ENCODE results near the gene SLC35A2. TPM values are rescaled to one million over a fixed set of nuclear protein-coding genes. Genes with fewer than 3 reads are reported as not detected.
A peak's percentile ranks its signal among the peaks of the same experiment; 100 is the strongest.

SLC35A2 gene
- total RNA-seq, 1 experiment from 2014 or later = 35.0 TPM

GRCh38 chrX:48901069-48901468, 10.4 kb downstream of the SLC35A2 start:
- Histone ChIP-seq H3K4me2 (ENCODE audit: low read length) (no peak overlapping the region), H2AFZ (ENCODE audit: low read depth, low read length, poor library complexity, severe bottlenecking) (no peak overlapping the region), H3K9me2 (ENCODE audit: insufficient read depth) (no peaks in the 10 kb centered on the region), H3K4me3 (replicated peaks in 1 of 2; ENCODE audit: low read depth in 1 of 2, low read length in 2 of 2) (no peak overlapping the region), H3K4me1 (ENCODE audit: control insufficient read depth in 1 of 2, insufficient read depth in 2 of 2, low read length in 2 of 2) (peaks cover 3 to 11% of the 10 kb centered on the region in 2 experiments; a peak in 1 of 4 replicates), H3K27ac (ENCODE audit: low read depth, low read length) (no peak overlapping the region), H3K27me3 (ENCODE audit: insufficient read depth, low read length) (no peaks in the 10 kb centered on the region), H3K79me2 (ENCODE audit: insufficient read depth, low read length) (peaks cover 26% of the 10 kb centered on the region), H3K9ac (ENCODE audit: low read length) (no peak overlapping the region), H3K36me3 (ENCODE audit: control insufficient read depth in 1 of 2, insufficient read depth in 2 of 2, low read length in 2 of 2) (no peaks in the 10 kb centered on the region; a peak in 2 of 4 replicates), H4K20me1 (ENCODE audit: insufficient read depth) (no peaks in the 10 kb centered on the region), H3K9me3 (ENCODE audit: control insufficient read depth in 1 of 2, insufficient read depth in 1 of 2, low read depth in 1 of 2, low read length in 2 of 2) (no peaks in the 10 kb centered on the region)
- ChIA-PET RAD21 (ENCODE audit: low non-redundant PET in 1 of 2, low total read pairs in 2 of 2, uncharacterized antibody in 2 of 2, unreplicated experiment in 2 of 2) (no interaction called here), POLR2A (no interaction called here), CTCF (no interaction called here)
- ATAC-seq = no peak
- no TSS peak for BruUV-seq (replicated peaks)
- intact Hi-C loops (cut with micrococcal nuclease) = no loop called here
- TF ChIP-seq POLR2AphosphoS5 (IDR thresholded peaks at IDR 0.05; ENCODE audit: low read depth, low read length) = no peak
- DNase-seq (ENCODE audit: low read depth, low spot score) = no peak

- H3K27me3 ChIP-seq (ENCODE audit: insufficient read depth, low read length) = no peaks in the 10 kb centered on the region
- ATAC-seq (no peak), DNase-seq (ENCODE audit: low read depth, low spot score) (no peak)
- intact Hi-C loops (cut with micrococcal nuclease) = loop anchor here (10.0 kb wide), 1 partner anchor 94 kb away; the partner anchor contains the start of gene HDAC6
- 0 out of 2 replicates have a peak overlapping the region, but pooled peaks have one; percentile 96 for H3K27ac ChIP-seq (ENCODE audit: low read depth, low read length)
- ChIA-PET CTCF (no interaction called here), POLR2A (no interaction called here), RAD21 (ENCODE audit: low non-redundant PET in 1 of 2, low total read pairs in 2 of 2, uncharacterized antibody in 2 of 2, unreplicated experiment in 2 of 2) (no interaction called here)
- peaks cover 0 to 7% of the 10 kb centered on the region in 2 experiments; a peak in 2 of 4 replicates for H3K36me3 ChIP-seq (ENCODE audit: control insufficient read depth in 1 of 2, insufficient read depth in 2 of 2, low read length in 2 of 2)
- H3K4me2 ChIP-seq (ENCODE audit: low read length) = peak overlapping the region; percentile 87
- H3K9me3 ChIP-seq (ENCODE audit: control insufficient read depth in 1 of 2, insufficient read depth in 1 of 2, low read depth in 1 of 2, low read length in 2 of 2) = no peaks in the 10 kb centered on the region
- peak overlapping the region; percentile 75 to 77 for H3K4me3 ChIP-seq (replicated peaks in 1 of 2; ENCODE audit: low read depth in 1 of 2, low read length in 2 of 2)
- BruUV-seq (replicated peaks) = no TSS peak
- H4K20me1 ChIP-seq (ENCODE audit: insufficient read depth) = no peaks in the 10 kb centered on the region
- no peaks in the 10 kb centered on the region for H3K9me2 ChIP-seq (ENCODE audit: insufficient read depth)
- H3K79me2 ChIP-seq (ENCODE audit: insufficient read depth, low read length) = peaks cover 38% of the 10 kb centered on the region
- no peak overlapping the region for H3K9ac ChIP-seq (ENCODE audit: low read length)
- H3K4me1 ChIP-seq (ENCODE audit: control insufficient read depth in 1 of 2, insufficient read depth in 2 of 2, low read length in 2 of 2) = peaks cover 3 to 11% of the 10 kb centered on the region in 2 experiments; a peak in 1 of 4 replicates
- no peak overlapping the region for H2AFZ ChIP-seq (ENCODE audit: low read depth, low read length, poor library complexity, severe bottlenecking)
- no peak for TF ChIP-seq EGR1 (IDR thresholded peaks at IDR 0.05; ENCODE audit: low read depth)
- TF ChIP-seq RAD21 (IDR thresholded peaks at IDR 0.05; ENCODE audit: low read depth) = no peak
- no peak for TF ChIP-seq EZH2phosphoT487 (IDR thresholded peaks at IDR 0.05; ENCODE audit: borderline replicate concordance)
- TF ChIP-seq POLR2AphosphoS5 (IDR thresholded peaks at IDR 0.05; ENCODE audit: low read depth, low read length) = no peak
- no peak for TF ChIP-seq ZBTB33 (IDR thresholded peaks at IDR 0.05; ENCODE audit: extremely low read depth, insufficient replicate concordance, low read length)
- no peak for TF ChIP-seq YY1 (IDR thresholded peaks at IDR 0.05; ENCODE audit: extremely low read depth, insufficient replicate concordance, low read depth, low read length)
- no peak for TF ChIP-seq SIN3A (IDR thresholded peaks at IDR 0.05; ENCODE audit: low read depth)
- no peak for TF ChIP-seq CEBPB (IDR thresholded peaks at IDR 0.05; ENCODE audit: low read depth)
- no peak for TF ChIP-seq SRF (IDR thresholded peaks at IDR 0.05; ENCODE audit: low read depth)
- no peak for TF ChIP-seq EZH2 (IDR thresholded peaks at IDR 0.05)
- TF ChIP-seq REST (IDR thresholded peaks at IDR 0.05; ENCODE audit: low read depth) = no peak
- TF ChIP-seq JUND (IDR thresholded peaks at IDR 0.05) = no peak
- no peak for TF ChIP-seq ZNF274 (IDR thresholded peaks at IDR 0.05; ENCODE audit: low read depth, low read length)
- TF ChIP-seq FOSL1 (IDR thresholded peaks at IDR 0.05; ENCODE audit: low read depth) = no peak
- TF ChIP-seq SP1 (IDR thresholded peaks at IDR 0.05; ENCODE audit: low read depth) = no peak
- no peak for TF ChIP-seq ATF3 (IDR thresholded peaks at IDR 0.05)
- TF ChIP-seq TCF7L2 (IDR thresholded peaks at IDR 0.05; ENCODE audit: borderline replicate concordance, extremely low read depth, insufficient read depth, insufficient read length) = no peak
Observed at GRCh38 chrX:48899078-48899410, 12.4 kb downstream of the SLC35A2 start.
